Thyroid gland (tissue), 4 donors: ENCODE measurements around the gene MAPK8. TPM values are rescaled to one million over a fixed set of nuclear protein-coding genes. Genes with fewer than 3 reads are reported as not detected.

ENCODE experiments used
- DNase-seq, 2 donors: peaks; one replicate each; pipeline ENCODE4 v3.0.0-alpha.2; 2019
- H3K27ac ChIP-seq, 3 donors: fragments of 200-600 bp; sonication (generic); 1 replicate in 2 of 3; 2 replicates in 1 of 3; pipeline ENCODE4 v1.5.1; 2016 to 2019; ENCODE audit warnings: mild to moderate bottlenecking in 1 of 3, moderate library complexity in 1 of 3
- H3K27me3 ChIP-seq: fragments of 200-600 bp; sonication (generic); one replicate; pipeline ENCODE4 v1.5.1; 2019
- H3K36me3 ChIP-seq, 2 donors: fragments of 200-600 bp; sonication (generic); one replicate each; pipeline ENCODE4 v1.5.1; 2016 to 2019
- H3K4me1 ChIP-seq, 2 donors: fragments of 200-600 bp; sonication (generic); one replicate each; pipeline ENCODE4 v1.5.1; 2017 to 2019
- H3K4me3 ChIP-seq, 3 donors: fragments of 200-600 bp; sonication (generic); replicated peaks in 1 of 3; 1 replicate in 2 of 3; 2 replicates in 1 of 3; pipeline ENCODE4 v1.5.1; 2016; ENCODE audit warnings: mild to moderate bottlenecking in 1 of 3
- H3K9me3 ChIP-seq: fragments of 200-600 bp; sonication (generic); one replicate; pipeline ENCODE4 v1.5.1; 2017
- POLR2A ChIP-seq, 2 donors: fragments of 450-650 bp; IDR thresholded peaks; one replicate each; pipeline ENCODE4 v1.6.1; 2017; ENCODE audit warnings: antibody characterized with exemption in 2 of 2, mild to moderate bottlenecking in 2 of 2, moderate library complexity in 1 of 2
- WGBS, 2 donors: methylation state at CpG; one replicate each; pipeline ENCODE4 v1.1.5; 2017; 5-methylcytosine and 5-hydroxymethylcytosine counted together
- intact Hi-C: fragments of 100-400 bp; cut with DNase I; formaldehyde crosslinking; loops from one replicate; pipeline ENCODE4 v1.15.1; 2023
- total RNA-seq, 4 donors: library from RNA; depleted of rRNA; stranded (reverse); fragments of >200 nt; gene quantifications; one replicate each; pipeline ENCODE4 v1.2.3, GENCODE V29; 2016
- TF ChIP-seq, protein P1 (sequence below), 6 experiments: fragments of 200-600 bp in 3 of 6; fragments of 450-650 bp in 3 of 6; sonication (generic) in 3 of 6; IDR thresholded peaks; one replicate each; pipeline ENCODE4 v1.5.1; 2016 to 2019; ENCODE audit warnings: antibody characterized with exemption in 6 of 6, mild to moderate bottlenecking in 2 of 6, inconsistent platforms in 1 of 6, moderate library complexity in 1 of 6

The MAPK8 gene
- total RNA-seq, 4 donors from 2014 or later: 76.2 to 165 (median 99.0) TPM

- H3K4me1 ChIP-seq: peaks cover 8 to 21% of the 10 kb centered on the region in 2 donors
- H3K4me3 ChIP-seq: no peak overlapping the region
- intact Hi-C loops: no loop called here
- no peak overlapping the region for H3K27ac ChIP-seq
- no peaks in the 10 kb centered on the region for H3K9me3 ChIP-seq
- TF ChIP-seq POLR2A (IDR thresholded peaks at IDR 0.05): no peak
- TF ChIP-seq, protein P1, sequence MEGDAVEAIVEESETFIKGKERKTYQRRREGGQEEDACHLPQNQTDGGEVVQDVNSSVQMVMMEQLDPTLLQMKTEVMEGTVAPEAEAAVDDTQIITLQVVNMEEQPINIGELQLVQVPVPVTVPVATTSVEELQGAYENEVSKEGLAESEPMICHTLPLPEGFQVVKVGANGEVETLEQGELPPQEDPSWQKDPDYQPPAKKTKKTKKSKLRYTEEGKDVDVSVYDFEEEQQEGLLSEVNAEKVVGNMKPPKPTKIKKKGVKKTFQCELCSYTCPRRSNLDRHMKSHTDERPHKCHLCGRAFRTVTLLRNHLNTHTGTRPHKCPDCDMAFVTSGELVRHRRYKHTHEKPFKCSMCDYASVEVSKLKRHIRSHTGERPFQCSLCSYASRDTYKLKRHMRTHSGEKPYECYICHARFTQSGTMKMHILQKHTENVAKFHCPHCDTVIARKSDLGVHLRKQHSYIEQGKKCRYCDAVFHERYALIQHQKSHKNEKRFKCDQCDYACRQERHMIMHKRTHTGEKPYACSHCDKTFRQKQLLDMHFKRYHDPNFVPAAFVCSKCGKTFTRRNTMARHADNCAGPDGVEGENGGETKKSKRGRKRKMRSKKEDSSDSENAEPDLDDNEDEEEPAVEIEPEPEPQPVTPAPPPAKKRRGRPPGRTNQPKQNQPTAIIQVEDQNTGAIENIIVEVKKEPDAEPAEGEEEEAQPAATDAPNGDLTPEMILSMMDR (IDR thresholded peaks at IDR 0.05): no peak
- H3K27me3 ChIP-seq: no peaks in the 10 kb centered on the region
- 85 to 86% methylated on average over 3 of the region's 3 CpGs for WGBS, 2 donors
- no peaks in the 10 kb centered on the region for H3K36me3 ChIP-seq
- no peak for DNase-seq
These were observed 175.7 kb downstream of the MAPK8 start for GRCh38 chr10:48482207-48482606.

DNA sequence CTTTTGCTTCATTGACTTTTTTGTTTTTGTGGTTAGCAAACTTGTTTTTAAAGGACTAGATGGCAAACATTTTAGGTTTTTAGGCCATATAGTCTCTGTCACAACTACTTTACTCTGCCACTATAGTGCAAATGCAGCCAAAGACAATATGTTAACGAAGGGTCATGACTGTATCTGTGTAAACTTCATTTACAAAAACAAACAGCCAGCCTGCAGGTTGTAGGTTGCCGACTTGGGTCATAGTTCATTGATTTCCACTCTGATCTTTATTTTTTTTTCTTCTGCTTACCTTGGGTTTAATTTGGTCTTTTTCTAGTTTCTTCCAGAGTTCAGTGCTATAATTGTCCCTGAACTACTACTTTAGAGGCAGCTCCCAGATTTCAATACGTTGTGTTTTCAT, 178.4 kb downstream of the MAPK8 start:
- WGBS, 2 donors: 18 to 34% methylated on average over 3 of the region's 3 CpGs
- TF ChIP-seq POLR2A (IDR thresholded peaks at IDR 0.05): no peak
- TF ChIP-seq, protein P1 (IDR thresholded peaks at IDR 0.05): no peak
- intact Hi-C loops: no loop called here

DNA sequence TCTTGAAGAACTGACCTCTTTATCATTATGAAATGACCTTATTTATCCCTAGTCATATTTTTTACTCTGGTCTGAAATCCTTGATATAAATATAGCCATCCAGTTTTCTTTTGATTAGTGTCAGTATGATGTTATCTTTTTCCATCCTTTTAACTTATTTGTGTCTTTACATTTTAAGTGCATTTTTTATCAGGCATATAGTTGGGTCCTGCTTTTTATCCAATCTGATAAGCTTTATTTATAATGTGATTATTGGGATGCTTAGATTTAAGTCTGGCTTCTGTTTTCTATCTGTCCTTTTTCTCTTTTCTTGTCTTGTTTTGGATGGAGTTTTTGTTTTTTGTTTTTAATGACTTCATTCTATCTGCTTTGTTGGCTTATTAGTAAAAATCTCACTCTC, 179.2 kb downstream of the MAPK8 start:
- TF ChIP-seq, protein P1 (IDR thresholded peaks at IDR 0.05): no peak
- no peak for TF ChIP-seq POLR2A (IDR thresholded peaks at IDR 0.05)
- no peaks in the 10 kb centered on the region for H3K9me3 ChIP-seq
- no peaks in the 10 kb centered on the region for H3K36me3 ChIP-seq
- H3K4me3 ChIP-seq: no peak overlapping the region
- intact Hi-C loops: no loop called here
- H3K27me3 ChIP-seq: no peaks in the 10 kb centered on the region
- H3K4me1 ChIP-seq: peaks cover 8 to 21% of the 10 kb centered on the region in 2 donors
- DNase-seq: no peak
- peak overlapping the region in 2 of 3 donors; percentile 63 to 78 for H3K27ac ChIP-seq

More for the DNA sequence above, 178.4 kb downstream of the MAPK8 start:
- DNase-seq: no peak
- Histone ChIP-seq H3K27me3 (no peaks in the 10 kb centered on the region), H3K36me3 (no peaks in the 10 kb centered on the region), H3K4me3 (no peak overlapping the region), H3K27ac (peak overlapping the region; percentile 19 to 78 (median 63)), H3K4me1 (peaks cover 8 to 21% of the 10 kb centered on the region in 2 donors), H3K9me3 (no peaks in the 10 kb centered on the region)

- Histone ChIP-seq H3K4me3 (no peak overlapping the region), H3K36me3 (no peaks in the 10 kb centered on the region), H3K27ac (no peak overlapping the region), H3K9me3 (no peaks in the 10 kb centered on the region), H3K27me3 (no peaks in the 10 kb centered on the region), H3K4me1 (peaks cover 8 to 21% of the 10 kb centered on the region in 2 donors)
- no peak for DNase-seq
- no peak for TF ChIP-seq POLR2A (IDR thresholded peaks at IDR 0.05)
- TF ChIP-seq, protein P1 (IDR thresholded peaks at IDR 0.05): no peak
- 91 to 100% methylated on average over 1 of the region's 1 CpG for WGBS, 2 donors
- intact Hi-C loops: no loop called here
These were observed 180.8 kb downstream of the MAPK8 start for GRCh38 chr10:48487244-48487643.

Other genes with a start within 250 kb of the MAPK8 start
- gene FRMPD2, start 32.0 kb upstream of the MAPK8 start, total RNA-seq: 1 to 10 TPM in 2 of 4 donors, under 1 TPM in 2; 0.50 to 4.4 (median 0.96) TPM